ENCODE results near the gene FARS2. TPM values are rescaled to one million over a fixed set of nuclear protein-coding genes. Genes with fewer than 3 reads are reported as not detected.
"Not testable (repeated sequence)": the region's sequence is repeated elsewhere in the genome, so short reads cannot be mapped to it uniquely, and the experiment has no call there.

Gene FARS2
- total RNA-seq, 3 donors from 2014 or later: 12.0 to 29.6 (median 24.3) TPM

DNA sequence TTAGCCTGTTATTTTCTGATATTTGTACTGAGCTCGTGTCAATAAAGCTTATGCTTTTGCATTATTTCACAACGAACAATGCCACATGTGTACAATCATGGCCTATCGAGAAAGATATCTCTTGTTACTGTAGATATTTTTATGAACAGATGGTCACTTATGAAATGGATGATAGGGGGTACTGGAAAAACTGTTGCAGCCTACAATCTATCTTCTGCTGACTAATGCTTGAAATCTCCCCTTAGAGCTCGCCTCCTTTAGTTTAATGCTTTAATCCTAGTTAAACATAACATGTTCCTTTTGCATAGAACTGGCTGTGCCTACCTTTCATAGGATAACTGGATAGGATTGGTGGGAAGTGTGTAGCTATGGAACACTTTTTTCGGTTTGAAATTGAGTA is 296.2 kb downstream of the FARS2 start:
- Histone ChIP-seq H3K4me3 (no peak overlapping the region), H3K4me1 (no peaks in the 10 kb centered on the region), H3K36me3 (no peaks in the 10 kb centered on the region), H3K27me3 (no peaks in the 10 kb centered on the region), H3K27ac (no peak overlapping the region), H3K9me3 (no peaks in the 10 kb centered on the region)
- intact Hi-C loops (cut with DNase I; ENCODE audit: low total_unique reads): no loop called here
- no peak for DNase-seq (ENCODE audit: low spot score in 2 of 2)
- TF ChIP-seq POLR2AphosphoS5 (IDR thresholded peaks at IDR 0.05) (no peak), POLR2A (IDR thresholded peaks at IDR 0.05) (no peak)
- TF ChIP-seq, protein P1, sequence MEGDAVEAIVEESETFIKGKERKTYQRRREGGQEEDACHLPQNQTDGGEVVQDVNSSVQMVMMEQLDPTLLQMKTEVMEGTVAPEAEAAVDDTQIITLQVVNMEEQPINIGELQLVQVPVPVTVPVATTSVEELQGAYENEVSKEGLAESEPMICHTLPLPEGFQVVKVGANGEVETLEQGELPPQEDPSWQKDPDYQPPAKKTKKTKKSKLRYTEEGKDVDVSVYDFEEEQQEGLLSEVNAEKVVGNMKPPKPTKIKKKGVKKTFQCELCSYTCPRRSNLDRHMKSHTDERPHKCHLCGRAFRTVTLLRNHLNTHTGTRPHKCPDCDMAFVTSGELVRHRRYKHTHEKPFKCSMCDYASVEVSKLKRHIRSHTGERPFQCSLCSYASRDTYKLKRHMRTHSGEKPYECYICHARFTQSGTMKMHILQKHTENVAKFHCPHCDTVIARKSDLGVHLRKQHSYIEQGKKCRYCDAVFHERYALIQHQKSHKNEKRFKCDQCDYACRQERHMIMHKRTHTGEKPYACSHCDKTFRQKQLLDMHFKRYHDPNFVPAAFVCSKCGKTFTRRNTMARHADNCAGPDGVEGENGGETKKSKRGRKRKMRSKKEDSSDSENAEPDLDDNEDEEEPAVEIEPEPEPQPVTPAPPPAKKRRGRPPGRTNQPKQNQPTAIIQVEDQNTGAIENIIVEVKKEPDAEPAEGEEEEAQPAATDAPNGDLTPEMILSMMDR (IDR thresholded peaks at IDR 0.05): no peak

DNA sequence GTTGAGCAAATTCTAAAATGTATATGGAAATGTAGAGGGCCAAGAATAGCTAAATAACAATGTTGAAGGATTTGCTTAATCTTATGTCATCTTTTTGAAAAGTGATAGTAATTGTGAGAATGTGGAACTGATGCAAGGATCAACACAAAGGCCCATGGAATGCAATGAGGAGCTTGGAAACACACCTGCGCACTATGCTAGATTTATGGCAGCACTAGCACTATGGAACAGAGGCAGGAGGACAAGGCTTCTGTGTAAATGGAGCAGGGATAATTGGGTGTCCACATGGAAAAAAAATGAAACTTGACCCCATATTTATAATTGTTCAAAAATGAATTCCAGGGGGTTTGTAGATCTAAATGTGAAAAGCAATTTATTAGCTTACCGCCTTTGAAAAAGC is 298.3 kb downstream of the FARS2 start:
- TF ChIP-seq POLR2A (IDR thresholded peaks at IDR 0.05) (no peak), POLR2AphosphoS5 (IDR thresholded peaks at IDR 0.05) (no peak)
- TF ChIP-seq, protein P1 (IDR thresholded peaks at IDR 0.05): no peak
- no peaks in the 10 kb centered on the region for H3K9me3 ChIP-seq
- H3K4me1 ChIP-seq: no peaks in the 10 kb centered on the region
- H3K4me3 ChIP-seq: no peak overlapping the region
- H3K27me3 ChIP-seq: no peaks in the 10 kb centered on the region
- H3K36me3 ChIP-seq: no peaks in the 10 kb centered on the region
- H3K27ac ChIP-seq: no peak overlapping the region
- intact Hi-C loops (cut with DNase I; ENCODE audit: low total_unique reads): no loop called here
- DNase-seq (ENCODE audit: low spot score in 2 of 2): no peak

DNA sequence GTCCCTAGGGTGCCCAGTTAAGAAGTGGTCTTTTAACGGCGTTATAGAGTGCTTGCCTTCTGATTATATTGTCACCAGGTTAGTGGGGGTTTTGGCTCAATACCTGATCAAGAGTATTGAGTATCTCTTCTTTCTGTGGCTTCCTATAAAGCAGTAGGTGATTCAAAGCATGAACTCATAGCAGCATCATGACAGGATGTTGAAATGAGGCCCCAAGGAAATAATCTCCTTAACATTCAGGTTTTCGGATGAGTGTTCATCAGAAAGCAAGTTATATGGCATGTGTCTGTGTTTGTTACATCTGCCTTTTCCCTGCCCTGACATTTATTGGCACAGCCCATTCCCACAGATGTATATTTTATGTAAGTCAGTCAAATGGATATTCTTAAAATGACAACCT is 301.0 kb downstream of the FARS2 start:
- Histone ChIP-seq H3K27ac (no peak overlapping the region), H3K4me1 (no peaks in the 10 kb centered on the region), H3K36me3 (no peaks in the 10 kb centered on the region), H3K27me3 (no peaks in the 10 kb centered on the region), H3K4me3 (no peak overlapping the region), H3K9me3 (no peaks in the 10 kb centered on the region)
- no peak for TF ChIP-seq POLR2A (IDR thresholded peaks at IDR 0.05)
- TF ChIP-seq, protein P1 (IDR thresholded peaks at IDR 0.05): no peak
- TF ChIP-seq POLR2AphosphoS5 (IDR thresholded peaks at IDR 0.05): no peak
- DNase-seq (ENCODE audit: low spot score in 2 of 2): no peak
- intact Hi-C loops (cut with DNase I; ENCODE audit: low total_unique reads): no loop called here

DNA sequence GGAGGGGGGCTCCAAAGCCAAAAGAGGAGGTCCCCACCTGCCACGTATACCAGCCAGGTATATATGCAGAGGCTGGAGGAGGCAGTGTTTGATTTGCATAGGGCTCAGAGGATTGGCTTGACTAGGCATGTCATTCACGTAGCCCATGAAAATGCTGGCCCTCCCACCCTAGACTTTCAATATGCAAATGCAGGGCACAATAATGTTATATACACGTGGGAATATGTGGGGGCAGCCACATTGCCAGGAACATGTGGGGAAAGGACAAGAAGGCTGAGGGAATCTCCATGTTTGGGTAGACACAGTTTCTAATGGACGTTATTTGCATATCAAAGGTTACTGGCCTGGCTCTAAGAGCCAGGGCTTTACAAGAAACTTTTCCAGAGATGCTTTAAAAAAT is 301.8 kb downstream of the FARS2 start:
- intact Hi-C loops (cut with DNase I; ENCODE audit: low total_unique reads): no loop called here
- H3K4me3 ChIP-seq: no peak overlapping the region
- H3K27me3 ChIP-seq: no peaks in the 10 kb centered on the region
- TF ChIP-seq POLR2A (IDR thresholded peaks at IDR 0.05) (no peak), POLR2AphosphoS5 (IDR thresholded peaks at IDR 0.05) (no peak)
- TF ChIP-seq, protein P1 (IDR thresholded peaks at IDR 0.05): no peak
- no peaks in the 10 kb centered on the region for H3K36me3 ChIP-seq
- no peaks in the 10 kb centered on the region for H3K9me3 ChIP-seq
- no peaks in the 10 kb centered on the region for H3K4me1 ChIP-seq
- H3K27ac ChIP-seq: no peak overlapping the region
- DNase-seq (ENCODE audit: low spot score in 2 of 2): no peak

DNA sequence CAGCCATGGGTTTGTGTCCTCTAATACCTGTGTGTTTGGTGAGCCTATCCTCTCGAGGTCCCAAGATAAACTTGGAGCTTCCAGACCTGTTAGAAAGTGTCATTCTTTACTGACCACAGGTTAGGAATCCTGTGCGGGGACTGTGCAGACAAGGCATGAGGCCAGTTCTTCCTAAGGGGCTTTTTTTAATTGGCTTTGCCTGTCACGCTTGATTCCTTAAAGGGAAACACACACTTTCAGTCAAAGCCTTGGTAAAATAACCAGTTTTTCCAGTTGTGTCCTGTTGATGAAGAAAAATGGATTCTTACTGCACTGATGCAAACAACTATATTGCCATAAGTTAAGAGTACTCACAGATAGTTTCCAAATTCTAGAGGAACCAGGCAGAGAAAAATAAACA is 303.4 kb downstream of the FARS2 start:
- H3K36me3 ChIP-seq; H3K4me1 ChIP-seq; DNase-seq (ENCODE audit: low spot score in 2 of 2); H3K27ac ChIP-seq; H3K27me3 ChIP-seq; intact Hi-C loops (cut with DNase I; ENCODE audit: low total_unique reads); H3K4me3 ChIP-seq; H3K9me3 ChIP-seq: not testable (repeated sequence)

DNA sequence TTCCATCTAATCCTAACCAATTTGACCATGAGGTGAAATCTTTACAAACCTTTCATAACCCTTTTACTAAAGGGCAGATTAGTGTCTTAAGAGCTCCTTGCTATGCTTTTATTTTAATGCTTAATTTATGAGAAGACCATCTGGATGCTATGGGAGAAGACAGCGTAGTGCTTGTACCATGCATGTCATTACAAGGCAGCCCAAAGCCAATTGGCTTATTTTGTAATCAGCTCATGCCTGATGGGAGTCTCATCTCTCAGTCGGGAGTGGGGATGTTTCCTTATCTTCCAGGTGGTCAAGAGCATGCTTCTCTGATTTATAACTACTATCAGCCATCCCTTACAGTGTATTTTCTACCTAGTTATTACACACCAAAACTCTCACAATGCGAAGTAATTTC is 304.7 kb downstream of the FARS2 start:
- no peaks in the 10 kb centered on the region for H3K36me3 ChIP-seq
- no peaks in the 10 kb centered on the region for H3K27me3 ChIP-seq
- no peaks in the 10 kb centered on the region for H3K9me3 ChIP-seq
- H3K4me3 ChIP-seq: no peak overlapping the region
- intact Hi-C loops (cut with DNase I; ENCODE audit: low total_unique reads): no loop called here
- H3K27ac ChIP-seq: no peak overlapping the region
- no peaks in the 10 kb centered on the region for H3K4me1 ChIP-seq
- TF ChIP-seq POLR2A (IDR thresholded peaks at IDR 0.05): no peak
- no peak for TF ChIP-seq POLR2AphosphoS5 (IDR thresholded peaks at IDR 0.05)
- TF ChIP-seq, protein P1 (IDR thresholded peaks at IDR 0.05): no peak
- DNase-seq (ENCODE audit: low spot score in 2 of 2): no peak
